IgD-negative memory B cell (primary cell): ENCODE data around the gene IRGQ. TPM values are rescaled to one million over a fixed set of nuclear protein-coding genes. Genes with fewer than 3 reads are reported as not detected.
A peak's percentile ranks its signal among the peaks of the same experiment; 100 is the strongest.
"Not testable (repeated sequence)": the region's sequence is repeated elsewhere in the genome, so short reads cannot be mapped to it uniquely, and the experiment has no call there.

Experiments used
- H3K27ac Mint-ChIP-seq, 3 donors: one replicate each; pipeline ENCODE4 v1.8.0; 2020 to 2022; ENCODE audit warnings: mild to moderate bottlenecking in 3 of 3, mixed read lengths in 3 of 3, moderate library complexity in 1 of 3
- H3K27me3 Mint-ChIP-seq: one replicate; pipeline ENCODE4 v1.8.0; 2021; ENCODE audit warnings: mixed read lengths
- H3K36me3 Mint-ChIP-seq: one replicate; pipeline ENCODE4 v1.8.0; 2020; ENCODE audit warnings: mild to moderate bottlenecking, mixed read lengths
- H3K4me1 Mint-ChIP-seq, 3 donors: one replicate each; pipeline ENCODE4 v1.8.0; 2020 to 2022; ENCODE audit warnings: mixed read lengths in 3 of 3, mild to moderate bottlenecking in 1 of 3
- H3K4me3 Mint-ChIP-seq, 4 donors: one replicate each; pipeline ENCODE4 v1.8.0; 2020 to 2022; ENCODE audit warnings: mild to moderate bottlenecking in 4 of 4, mixed read lengths in 4 of 4, moderate library complexity in 3 of 4
- H3K9me3 Mint-ChIP-seq, 3 donors: one replicate each; pipeline ENCODE4 v1.8.0; 2020 to 2021; ENCODE audit warnings: mixed read lengths in 3 of 3, mild to moderate bottlenecking in 1 of 3
- polyA plus RNA-seq: library from polyadenylated mRNA; unstranded; fragments of 300-500 nt; fragmentation: Illumina TruSeq; gene quantifications from one replicate; pipeline ENCODE4 v1.2.3, GENCODE V29; 2021

Gene IRGQ
- polyA plus RNA-seq, 1 donor from 2014 or later: 1.0 TPM

GRCh38 chr19:43596842-43597461 lies 1.0 kb upstream of the IRGQ start:
- Mint-ChIP-seq H3K27me3 (no peaks in the 10 kb centered on the region), H3K27ac (peak overlapping the region; percentile 99 to 100 (median 100)), H3K4me3 (peak overlapping the region; percentile 87 to 99 (median 98)), H3K9me3 (no peaks in the 10 kb centered on the region), H3K4me1 (peaks cover 12 to 28% (median 20%) of the 10 kb centered on the region in 3 donors), H3K36me3 (peaks cover 4% of the 10 kb centered on the region)

DNA sequence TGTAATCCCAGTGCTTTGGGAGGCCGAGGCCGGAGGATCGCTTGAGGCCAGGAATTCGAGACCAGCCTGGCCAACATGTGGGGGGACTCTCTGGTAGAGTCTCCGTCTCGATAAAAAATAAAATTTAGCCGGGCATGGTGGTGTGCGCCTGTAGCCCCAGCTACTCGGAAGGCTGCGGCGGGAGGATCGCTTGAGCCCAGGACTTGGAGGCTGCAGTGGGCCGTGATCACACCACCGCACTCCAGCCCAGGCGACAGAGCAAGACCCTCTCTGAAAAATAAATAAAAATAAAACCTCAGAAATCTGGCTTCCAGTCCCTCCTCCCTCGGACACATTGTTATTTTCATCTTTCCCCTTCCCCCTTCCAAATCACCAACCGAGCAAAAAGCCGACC lies 332 bp downstream of the IRGQ start:
- H3K36me3 Mint-ChIP-seq: peaks cover 4% of the 10 kb centered on the region
- peaks cover 12 to 29% (median 20%) of the 10 kb centered on the region in 3 donors for H3K4me1 Mint-ChIP-seq
- peak overlapping the region; percentile 99 to 100 (median 100) for H3K27ac Mint-ChIP-seq
- no peaks in the 10 kb centered on the region for H3K9me3 Mint-ChIP-seq
- H3K4me3 Mint-ChIP-seq: peak overlapping the region; percentile 87 to 99 (median 98)
- H3K27me3 Mint-ChIP-seq: no peaks in the 10 kb centered on the region

DNA sequence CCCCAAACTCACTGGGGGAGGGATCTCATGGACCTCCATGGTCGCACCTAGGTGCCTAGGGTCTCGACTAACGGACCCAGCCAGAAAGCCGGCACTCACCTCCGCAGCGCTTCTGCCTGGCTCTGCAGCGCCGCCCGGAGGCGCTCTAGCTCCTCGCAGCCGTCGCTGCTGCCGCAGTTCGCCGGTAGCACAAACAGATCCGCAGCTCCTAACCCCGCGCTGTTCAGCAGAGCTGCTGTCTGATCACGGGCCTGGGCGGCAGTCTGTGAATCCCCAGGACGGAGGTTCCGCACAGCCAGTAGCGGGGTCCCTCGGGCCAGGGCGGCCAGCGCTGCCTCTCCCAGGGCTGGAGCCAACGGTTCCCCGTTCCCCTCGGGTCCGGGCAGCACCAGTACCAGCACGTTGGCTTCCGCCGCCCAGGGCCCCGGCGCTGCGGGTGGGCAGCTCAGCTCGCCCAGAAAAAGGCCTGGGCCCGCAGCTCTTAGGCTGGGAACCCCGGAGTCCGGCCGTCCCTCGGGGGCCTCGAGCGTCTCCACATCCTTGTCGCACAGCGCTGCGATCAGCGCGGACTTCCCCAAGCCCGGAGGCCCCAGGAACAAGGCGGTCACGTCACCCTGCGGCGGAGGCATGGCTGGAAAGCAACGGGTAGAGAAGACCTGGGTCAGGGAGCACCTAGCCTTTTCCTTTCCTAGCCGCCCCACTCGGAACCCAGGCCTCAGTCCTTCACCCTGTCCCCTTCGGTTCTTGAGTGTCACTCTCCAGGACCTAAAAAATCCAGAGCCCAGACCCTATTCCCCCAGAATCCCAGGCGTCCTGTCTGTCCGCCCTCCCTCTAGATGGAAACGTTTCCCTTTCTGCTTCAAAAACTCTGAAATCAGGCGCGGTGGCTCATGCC lies 977 bp downstream of the IRGQ start:
- peaks cover 4% of the 10 kb centered on the region for H3K36me3 Mint-ChIP-seq
- peak overlapping the region; percentile 99 to 100 (median 100) for H3K27ac Mint-ChIP-seq
- H3K4me3 Mint-ChIP-seq: peak overlapping the region; percentile 87 to 99 (median 98)
- H3K27me3 Mint-ChIP-seq: no peaks in the 10 kb centered on the region
- peaks cover 12 to 32% (median 20%) of the 10 kb centered on the region in 3 donors for H3K4me1 Mint-ChIP-seq
- no peaks in the 10 kb centered on the region for H3K9me3 Mint-ChIP-seq

DNA sequence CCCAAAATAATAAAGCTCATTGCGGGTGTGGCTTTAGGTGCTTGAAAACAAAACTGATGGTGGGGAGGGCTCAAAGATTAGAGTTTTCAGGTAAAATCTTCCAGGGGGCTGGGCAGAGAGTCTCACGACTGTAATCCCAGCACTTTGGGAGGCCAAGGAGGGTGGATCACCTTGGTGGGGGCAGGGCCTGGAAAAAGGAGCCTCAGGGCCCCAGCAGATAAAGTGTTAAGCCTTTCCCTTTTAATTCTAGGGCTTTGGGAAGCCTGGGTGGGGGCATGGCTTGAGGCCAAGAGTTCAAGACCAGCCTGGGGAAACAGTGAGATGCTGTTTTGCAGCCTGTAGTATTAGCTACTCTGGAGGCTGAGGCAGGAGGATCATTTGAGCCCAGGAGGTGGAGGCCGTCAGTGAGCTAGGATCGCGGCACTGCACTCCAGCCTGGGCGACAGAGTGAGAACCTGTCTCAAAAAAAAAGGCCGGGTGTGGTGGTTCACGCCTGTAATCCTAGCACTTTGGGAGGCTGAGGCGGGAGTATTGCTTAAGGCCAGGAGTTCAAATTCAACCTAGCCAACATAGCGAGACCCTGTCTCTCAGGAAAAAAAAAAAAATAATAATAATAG lies 1.7 kb downstream of the IRGQ start:
- Mint-ChIP-seq H3K4me1 (peaks cover 17 to 35% (median 23%) of the 10 kb centered on the region in 3 donors), H3K27me3 (no peaks in the 10 kb centered on the region), H3K27ac (peak overlapping the region in 2 of 3 donors; percentile 39 to 99), H3K9me3 (no peaks in the 10 kb centered on the region), H3K36me3 (peaks cover 4% of the 10 kb centered on the region), H3K4me3 (peak overlapping the region; percentile 34 to 97 (median 82))

GRCh38 chr19:43592800-43593350 lies 3.1 kb downstream of the IRGQ start:
- H3K27ac Mint-ChIP-seq: peak overlapping the region in 2 of 3 donors; percentile 63 to 99
- H3K4me1 Mint-ChIP-seq: peaks cover 17 to 33% (median 19%) of the 10 kb centered on the region in 3 donors
- H3K36me3 Mint-ChIP-seq: peaks cover 4% of the 10 kb centered on the region
- peak overlapping the region in 2 of 4 donors; percentile 27 to 97 for H3K4me3 Mint-ChIP-seq
- H3K27me3 Mint-ChIP-seq: no peaks in the 10 kb centered on the region
- H3K9me3 Mint-ChIP-seq: no peaks in the 10 kb centered on the region

DNA sequence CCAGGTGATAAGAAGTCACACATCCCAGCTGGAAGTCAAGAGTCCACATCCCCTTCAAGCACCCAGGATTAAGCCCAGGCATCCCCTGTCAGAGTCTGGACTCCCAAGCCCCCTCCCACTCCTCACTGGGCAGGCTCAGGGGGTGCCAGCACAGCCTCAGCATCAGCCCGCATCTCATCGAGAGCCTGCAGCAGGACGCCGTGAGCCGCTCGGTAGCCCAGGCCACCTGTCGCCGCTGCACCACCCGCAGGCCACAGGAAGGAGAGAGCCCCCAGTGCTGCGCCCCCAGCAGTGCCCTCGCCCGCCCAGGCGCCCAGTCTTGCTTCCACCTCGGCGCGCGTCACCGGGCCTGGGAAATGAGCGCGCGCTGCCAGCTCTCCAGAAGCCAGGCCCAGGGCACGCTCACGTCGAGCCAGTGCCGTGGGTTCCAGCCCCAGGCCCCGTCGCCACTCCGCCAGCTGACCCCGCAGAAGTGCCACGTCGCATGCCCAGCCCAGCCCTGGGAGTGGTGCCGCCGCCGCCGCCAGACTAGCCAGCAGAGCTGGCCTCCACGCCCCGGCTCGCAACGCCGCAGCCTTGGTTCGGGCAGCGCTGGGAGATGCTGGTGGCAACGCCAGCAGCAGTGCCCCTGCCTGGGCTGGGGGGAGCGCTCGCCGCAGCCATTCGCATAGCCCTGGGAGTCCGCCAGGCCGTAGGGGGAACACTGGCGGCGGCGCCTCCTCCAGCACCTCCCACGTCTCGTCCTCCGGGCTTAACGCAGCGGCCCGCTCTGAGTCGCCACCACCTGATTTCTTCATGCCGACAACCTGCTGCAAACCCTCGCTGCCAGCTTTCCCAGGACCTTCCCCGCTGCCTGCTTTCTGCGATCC lies 3.8 kb downstream of the IRGQ start:
- H3K4me3 Mint-ChIP-seq: no peak overlapping the region
- no peak overlapping the region for H3K27ac Mint-ChIP-seq
- H3K4me1 Mint-ChIP-seq: peaks cover 12 to 26% (median 17%) of the 10 kb centered on the region in 3 donors
- no peaks in the 10 kb centered on the region for H3K9me3 Mint-ChIP-seq
- no peaks in the 10 kb centered on the region for H3K27me3 Mint-ChIP-seq
- H3K36me3 Mint-ChIP-seq: peaks cover 4% of the 10 kb centered on the region

DNA sequence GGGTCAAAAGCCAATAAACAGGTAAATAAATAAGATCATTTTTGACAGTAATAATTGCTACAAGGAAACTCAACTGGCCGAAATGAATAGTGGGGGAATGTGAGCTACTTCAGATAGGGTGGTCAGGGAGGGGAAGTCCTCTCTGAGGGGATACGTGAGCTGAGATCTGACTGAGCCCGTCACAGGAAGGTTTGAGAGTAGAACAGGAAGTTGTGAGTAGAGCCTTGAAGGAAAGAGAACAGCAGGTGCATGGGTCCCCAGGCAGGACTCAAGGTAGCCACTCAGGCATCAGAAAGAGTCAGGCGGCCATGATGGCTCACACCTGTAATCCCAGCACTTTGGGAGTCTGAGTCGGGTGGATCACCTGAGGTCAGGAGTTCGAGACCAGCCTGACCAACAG lies 6.3 kb downstream of the IRGQ start:
- H3K27ac Mint-ChIP-seq: peak overlapping the region in 2 of 3 donors; percentile 15 to 23
- peaks cover 11 to 21% (median 15%) of the 10 kb centered on the region in 3 donors for H3K4me1 Mint-ChIP-seq
- peaks cover 8% of the 10 kb centered on the region for H3K36me3 Mint-ChIP-seq
- peak overlapping the region in 1 of 4 donors; percentile 45 for H3K4me3 Mint-ChIP-seq
- no peaks in the 10 kb centered on the region for H3K9me3 Mint-ChIP-seq
- H3K27me3 Mint-ChIP-seq: no peaks in the 10 kb centered on the region

GRCh38 chr19:43589277-43589676 lies 6.7 kb downstream of the IRGQ start:
- Mint-ChIP-seq H3K4me1 (peaks cover 12 to 23% (median 17%) of the 10 kb centered on the region in 3 donors), H3K27ac (peak overlapping the region in 1 of 3 donors; percentile 23), H3K27me3 (no peaks in the 10 kb centered on the region), H3K9me3 (no peaks in the 10 kb centered on the region), H3K4me3 (peak overlapping the region in 1 of 4 donors; percentile 45), H3K36me3 (peaks cover 8% of the 10 kb centered on the region)

GRCh38 chr19:43587029-43587428 lies 8.9 kb downstream of the IRGQ start:
- not testable (repeated sequence) for H3K27ac Mint-ChIP-seq, H3K36me3 Mint-ChIP-seq, H3K4me3 Mint-ChIP-seq, H3K27me3 Mint-ChIP-seq, H3K9me3 Mint-ChIP-seq
- H3K4me1 Mint-ChIP-seq: peaks cover 14 to 25% (median 21%) of the 10 kb centered on the region in 3 donors

GRCh38 chr19:43586346-43586745 lies 9.6 kb downstream of the IRGQ start:
- Mint-ChIP-seq H3K9me3 (no peaks in the 10 kb centered on the region), H3K36me3 (peaks cover 4% of the 10 kb centered on the region), H3K27me3 (no peaks in the 10 kb centered on the region), H3K4me1 (peaks cover 14 to 25% (median 21%) of the 10 kb centered on the region in 3 donors), H3K27ac (no peak overlapping the region), H3K4me3 (no peak overlapping the region)

- Mint-ChIP-seq H3K36me3 (peaks cover 4% of the 10 kb centered on the region), H3K4me3 (peak overlapping the region in 1 of 4 donors; percentile 41), H3K27me3 (no peaks in the 10 kb centered on the region), H3K9me3 (no peaks in the 10 kb centered on the region), H3K27ac (peak overlapping the region in 2 of 3 donors; percentile 5 to 77), H3K4me1 (peaks cover 10 to 21% (median 12%) of the 10 kb centered on the region in 3 donors)
Measured at GRCh38 chr19:43584484-43584883, 11.4 kb downstream of the IRGQ start.

DNA sequence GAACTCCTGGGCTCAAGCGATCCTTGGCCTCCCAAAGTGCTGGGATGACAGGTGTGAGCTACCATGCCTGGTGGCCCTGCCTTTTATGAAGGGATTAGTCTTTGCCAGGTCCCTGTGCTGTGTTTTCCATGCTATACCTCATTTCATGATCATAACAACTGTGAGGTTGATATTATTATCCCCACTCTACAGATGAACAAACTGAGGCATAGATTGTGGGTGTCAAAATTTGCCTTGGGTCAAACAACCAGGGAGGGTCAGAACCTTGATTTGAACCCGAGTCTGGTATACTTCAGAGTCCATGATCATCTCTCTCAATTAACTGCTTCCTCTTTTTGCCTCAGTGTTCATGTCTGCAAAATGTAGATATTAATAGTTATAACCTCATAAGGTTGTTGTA lies 13.4 kb downstream of the IRGQ start:
- peaks cover 3% of the 10 kb centered on the region for H3K27me3 Mint-ChIP-seq
- H3K36me3 Mint-ChIP-seq: peaks cover 4% of the 10 kb centered on the region
- H3K27ac Mint-ChIP-seq: peak overlapping the region in 1 of 3 donors; percentile 28
- H3K4me1 Mint-ChIP-seq: peaks cover 10 to 20% (median 13%) of the 10 kb centered on the region in 3 donors
- peak overlapping the region in 1 of 4 donors; percentile 78 for H3K4me3 Mint-ChIP-seq
- H3K9me3 Mint-ChIP-seq: no peaks in the 10 kb centered on the region

DNA sequence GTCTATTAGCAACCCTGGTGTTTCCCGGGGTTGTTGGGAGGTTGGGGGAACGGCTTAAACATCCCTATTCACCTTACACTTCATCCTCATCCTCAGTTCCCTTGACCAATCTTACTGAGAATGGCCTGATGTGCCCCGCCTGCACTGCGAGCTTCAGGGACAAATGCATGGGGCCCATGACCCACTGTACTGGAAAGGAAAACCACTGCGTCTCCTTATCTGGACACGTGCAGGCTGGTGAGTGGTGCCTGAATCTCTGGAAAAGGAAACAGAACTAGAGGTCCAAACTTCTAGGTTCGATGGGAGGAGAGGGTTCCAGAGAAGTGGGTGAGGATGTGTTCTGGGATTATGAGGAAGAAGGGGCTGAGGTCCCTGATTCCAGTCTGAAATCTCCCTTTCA lies 14.5 kb downstream of the IRGQ start:
- Mint-ChIP-seq H3K27me3 (peaks cover 3% of the 10 kb centered on the region), H3K27ac (peak overlapping the region in 1 of 3 donors; percentile 22), H3K4me3 (peak overlapping the region in 1 of 4 donors; percentile 1), H3K9me3 (no peaks in the 10 kb centered on the region), H3K4me1 (peaks cover 10 to 20% (median 15%) of the 10 kb centered on the region in 3 donors), H3K36me3 (peaks cover 6% of the 10 kb centered on the region)

DNA sequence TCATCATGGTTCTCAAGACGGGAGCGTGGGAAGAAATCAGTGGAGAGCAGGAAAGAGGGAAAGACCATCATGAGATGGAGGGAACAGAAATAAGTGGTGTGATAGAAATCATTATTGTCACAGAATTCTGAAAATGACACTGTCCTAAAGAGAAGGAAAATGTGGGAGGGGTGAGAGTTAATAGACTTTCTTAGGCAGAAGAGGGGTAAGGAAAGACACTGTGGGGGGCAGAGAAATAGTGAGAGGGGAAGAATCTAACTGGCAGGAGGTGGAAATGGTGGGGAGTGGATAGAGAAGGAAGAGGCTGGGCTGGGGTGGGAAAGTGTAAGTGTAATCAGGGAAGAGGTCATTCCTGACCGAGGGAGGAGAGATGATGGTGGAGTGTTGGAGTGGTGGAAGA lies 17.1 kb downstream of the IRGQ start:
- H3K4me3 Mint-ChIP-seq: peak overlapping the region; percentile 30 to 70 (median 54)
- no peaks in the 10 kb centered on the region for H3K9me3 Mint-ChIP-seq
- H3K27me3 Mint-ChIP-seq: peaks cover 3% of the 10 kb centered on the region
- peaks cover 10 to 16% (median 11%) of the 10 kb centered on the region in 3 donors for H3K4me1 Mint-ChIP-seq
- peak overlapping the region in 1 of 3 donors; percentile 50 for H3K27ac Mint-ChIP-seq
- H3K36me3 Mint-ChIP-seq: peaks cover 2% of the 10 kb centered on the region
